CD8-positive, alpha-beta memory T cell (primary cell): Measurements from ENCODE around the gene FAM135A. TPM values are rescaled to one million over a fixed set of nuclear protein-coding genes. Genes with fewer than 3 reads are reported as not detected.
"Not testable (repeated sequence)": the region's sequence is repeated elsewhere in the genome, so short reads cannot be mapped to it uniquely, and the experiment has no call there.

Experiments
- CTCF ChIA-PET: fragments of 350-600 bp; sonication (Branson Sonifier 250); formaldehyde crosslinking; loops from one replicate; lab custom pipeline; 2021; ENCODE audit warnings: antibody characterized with exemption; lab: Charles Lee
- POLR2A ChIA-PET: fragments of 350-600 bp; sonication (Branson Sonifier 250); formaldehyde crosslinking; loops from one replicate; lab custom pipeline; 2021; ENCODE audit warnings: antibody characterized with exemption; lab: Charles Lee
- DNase-seq, 5 donors: peaks; one replicate each; pipeline versions ENCODE4 v3.0.0 to v3.0.0-alpha.2; 2020 to 2022; ENCODE audit warnings: mixed read lengths in 1 of 5
- H3K27ac ChIP-seq: one replicate; pipeline ENCODE4 v1.7.0; 2013; ENCODE audit warnings: low read depth, mild to moderate bottlenecking, low read length, moderate library complexity
- H3K27me3 ChIP-seq: 2 replicates; pipeline ENCODE4 v1.7.0; 2013; ENCODE audit warnings: low read length, mild to moderate bottlenecking; ENCODE audit not compliant: insufficient read depth, poor library complexity, severe bottlenecking
- H3K36me3 ChIP-seq: 2 replicates; pipeline ENCODE4 v1.7.0; 2013; ENCODE audit warnings: mild to moderate bottlenecking, low read length, moderate library complexity; ENCODE audit not compliant: insufficient read depth
- H3K4me1 ChIP-seq: 2 replicates; pipeline ENCODE4 v1.7.0; 2013; ENCODE audit warnings: mild to moderate bottlenecking, low read length, moderate library complexity; ENCODE audit not compliant: insufficient read depth
- H3K4me3 ChIP-seq: 2 replicates; pipeline ENCODE4 v1.7.0; 2013; ENCODE audit warnings: mild to moderate bottlenecking, low read length
- H3K9me3 ChIP-seq: 2 replicates; pipeline ENCODE4 v1.7.0; 2013; ENCODE audit warnings: mild to moderate bottlenecking, low read length
- H3K27ac Mint-ChIP-seq, 8 donors: one replicate each; pipeline ENCODE4 v1.8.0; 2020 to 2021; ENCODE audit warnings: mixed read lengths in 8 of 8, mild to moderate bottlenecking in 6 of 8, inconsistent platforms in 3 of 8, moderate library complexity in 3 of 8
- H3K27me3 Mint-ChIP-seq, 2 donors: one replicate each; pipeline ENCODE4 v1.8.0; 2020 to 2021; ENCODE audit warnings: mixed read lengths in 2 of 2, mild to moderate bottlenecking in 1 of 2, moderate library complexity in 1 of 2
- H3K36me3 Mint-ChIP-seq, 3 donors: one replicate each; pipeline ENCODE4 v1.8.0; 2020 to 2021; ENCODE audit warnings: mixed read lengths in 3 of 3, inconsistent platforms in 1 of 3, mild to moderate bottlenecking in 1 of 3
- H3K4me1 Mint-ChIP-seq, 3 donors: one replicate each; pipeline ENCODE4 v1.8.0; 2020 to 2021; ENCODE audit warnings: mixed read lengths in 3 of 3, inconsistent platforms in 1 of 3, mild to moderate bottlenecking in 1 of 3
- H3K4me3 Mint-ChIP-seq, 7 donors: one replicate each; pipeline ENCODE4 v1.8.0; 2020 to 2021; ENCODE audit warnings: mixed read lengths in 7 of 7, mild to moderate bottlenecking in 6 of 7, moderate library complexity in 4 of 7, inconsistent platforms in 2 of 7
- H3K9me3 Mint-ChIP-seq, 5 donors: one replicate each; pipeline ENCODE4 v1.8.0; 2020 to 2022; ENCODE audit warnings: mixed read lengths in 5 of 5, mild to moderate bottlenecking in 3 of 5, moderate library complexity in 2 of 5, inconsistent platforms in 1 of 5
- polyA plus RNA-seq: library from polyadenylated mRNA; unstranded; fragments of 300-500 nt; fragmentation: Illumina TruSeq; gene quantifications from one replicate; pipeline ENCODE4 v1.2.3, GENCODE V29; 2021
- total RNA-seq, 2 experiments: library from RNA; stranded (reverse); gene quantifications; one replicate each; pipeline ENCODE4 v1.2.3, GENCODE V29; 2021

The FAM135A gene
- total and polyA plus RNA-seq, 3 experiments from 2014 or later, result 3.0 to 5.8 (median 5.7) TPM

GRCh38 chr6:70531133-70531532, 117.8 kb downstream of the FAM135A start:
- no peaks in the 10 kb centered on the region for H3K4me1 Mint-ChIP-seq
- H3K36me3 Mint-ChIP-seq, result peaks cover 2 to 4% (median 4%) of the 10 kb centered on the region in 3 donors
- no peak overlapping the region for H3K27ac ChIP-seq
- H3K9me3 Mint-ChIP-seq, result no peaks in the 10 kb centered on the region
- H3K27ac Mint-ChIP-seq, result no peak overlapping the region
- no peak overlapping the region for H3K4me3 Mint-ChIP-seq
- H3K27me3 Mint-ChIP-seq, result no peaks in the 10 kb centered on the region
- H3K36me3 ChIP-seq, result no peaks in the 10 kb centered on the region
- POLR2A ChIA-PET, result no interaction called here
- no peaks in the 10 kb centered on the region for H3K9me3 ChIP-seq
- H3K4me3 ChIP-seq, result no peak overlapping the region
- H3K27me3 ChIP-seq, result no peaks in the 10 kb centered on the region
- no peaks in the 10 kb centered on the region for H3K4me1 ChIP-seq
- CTCF ChIA-PET, result interaction anchor here (0.9 kb wide), 1 partner anchor 10 kb away, joined by 4 read pairs; no protein-coding TSS in a partner anchor
- no peak for DNase-seq

GRCh38 chr6:70537266-70537665, 124.0 kb downstream of the FAM135A start:
- no peaks in the 10 kb centered on the region for H3K27me3 Mint-ChIP-seq
- peaks cover 0 to 17% (median 0%) of the 10 kb centered on the region in 3 donors for H3K36me3 Mint-ChIP-seq
- no peak overlapping the region for H3K27ac Mint-ChIP-seq
- no peak for DNase-seq
- Histone ChIP-seq H3K27me3 (no peaks in the 10 kb centered on the region), H3K36me3 (no peaks in the 10 kb centered on the region), H3K9me3 (no peaks in the 10 kb centered on the region), H3K27ac (no peak overlapping the region), H3K4me3 (no peak overlapping the region), H3K4me1 (no peaks in the 10 kb centered on the region)
- ChIA-PET CTCF (interaction anchor here (0.6 kb wide), 1 partner anchor 95 kb away, joined by 3 read pairs; no protein-coding TSS in a partner anchor), POLR2A (no interaction called here)
- no peaks in the 10 kb centered on the region for H3K9me3 Mint-ChIP-seq
- no peak overlapping the region for H3K4me3 Mint-ChIP-seq
- H3K4me1 Mint-ChIP-seq, result no peaks in the 10 kb centered on the region

- H3K27me3 ChIP-seq, result no peaks in the 10 kb centered on the region
- no peak for DNase-seq
- CTCF ChIA-PET, result interaction anchor here (1.0 kb wide), 1 partner anchor 13 kb away, joined by 3 read pairs; no protein-coding TSS in a partner anchor
- no peaks in the 10 kb centered on the region for H3K4me1 ChIP-seq
- no peak overlapping the region for H3K27ac Mint-ChIP-seq
- H3K4me3 Mint-ChIP-seq, result no peak overlapping the region
- POLR2A ChIA-PET, result no interaction called here
- H3K4me3 ChIP-seq, result no peak overlapping the region
- H3K36me3 Mint-ChIP-seq, result peaks cover 0 to 17% (median 0%) of the 10 kb centered on the region in 3 donors
- H3K9me3 Mint-ChIP-seq, result no peaks in the 10 kb centered on the region
- H3K9me3 ChIP-seq, result no peaks in the 10 kb centered on the region
- H3K27ac ChIP-seq, result no peak overlapping the region
- H3K27me3 Mint-ChIP-seq, result no peaks in the 10 kb centered on the region
- no peaks in the 10 kb centered on the region for H3K4me1 Mint-ChIP-seq
- H3K36me3 ChIP-seq, result no peaks in the 10 kb centered on the region
Measured at GRCh38 chr6:70538376-70538775, 125.1 kb downstream of the FAM135A start.

GRCh38 chr6:70547313-70547712, 134.0 kb downstream of the FAM135A start:
- DNase-seq, result no peak
- no peaks in the 10 kb centered on the region for H3K36me3 ChIP-seq
- no peak overlapping the region for H3K4me3 ChIP-seq
- no peaks in the 10 kb centered on the region for H3K27me3 ChIP-seq
- H3K4me1 ChIP-seq, result no peaks in the 10 kb centered on the region
- no peak overlapping the region for H3K27ac ChIP-seq
- ChIA-PET CTCF (interaction anchor here (2.1 kb wide), 1 partner anchor 138 kb away, joined by 7 read pairs; no protein-coding TSS in a partner anchor), POLR2A (no interaction called here)
- Mint-ChIP-seq H3K9me3 (no peaks in the 10 kb centered on the region), H3K27ac (no peak overlapping the region), H3K4me1 (no peaks in the 10 kb centered on the region), H3K4me3 (no peak overlapping the region), H3K36me3 (no peaks in the 10 kb centered on the region), H3K27me3 (peaks cover 0 to 1% of the 10 kb centered on the region in 2 donors)
- H3K9me3 ChIP-seq, result no peaks in the 10 kb centered on the region

- no peak overlapping the region for H3K27ac Mint-ChIP-seq
- H3K4me3 ChIP-seq, result no peak overlapping the region
- no peak overlapping the region for H3K27ac ChIP-seq
- DNase-seq, result no peak
- no peaks in the 10 kb centered on the region for H3K9me3 ChIP-seq
- H3K9me3 Mint-ChIP-seq, result no peaks in the 10 kb centered on the region
- H3K27me3 ChIP-seq, result no peaks in the 10 kb centered on the region
- no peaks in the 10 kb centered on the region for H3K36me3 Mint-ChIP-seq
- no peaks in the 10 kb centered on the region for H3K36me3 ChIP-seq
- CTCF ChIA-PET, result interaction anchor here (0.7 kb wide), 1 partner anchor 139 kb away, joined by 3 read pairs; no protein-coding TSS in a partner anchor
- H3K4me1 ChIP-seq, result no peaks in the 10 kb centered on the region
- H3K4me3 Mint-ChIP-seq, result no peak overlapping the region
- POLR2A ChIA-PET, result no interaction called here
- no peaks in the 10 kb centered on the region for H3K4me1 Mint-ChIP-seq
- peaks cover 0 to 1% of the 10 kb centered on the region in 2 donors for H3K27me3 Mint-ChIP-seq
Measured at GRCh38 chr6:70547905-70548304, 134.6 kb downstream of the FAM135A start.

GRCh38 chr6:70549327-70549726, 136.0 kb downstream of the FAM135A start:
- H3K36me3 Mint-ChIP-seq, result no peaks in the 10 kb centered on the region
- no peaks in the 10 kb centered on the region for H3K9me3 Mint-ChIP-seq
- H3K4me3 Mint-ChIP-seq, result no peak overlapping the region
- DNase-seq, result no peak
- CTCF ChIA-PET, result no interaction called here
- Histone ChIP-seq H3K9me3 (no peaks in the 10 kb centered on the region), H3K4me3 (no peak overlapping the region), H3K27me3 (no peaks in the 10 kb centered on the region), H3K27ac (no peak overlapping the region), H3K36me3 (no peaks in the 10 kb centered on the region), H3K4me1 (no peaks in the 10 kb centered on the region)
- peaks cover 0 to 1% of the 10 kb centered on the region in 2 donors for H3K27me3 Mint-ChIP-seq
- H3K27ac Mint-ChIP-seq, result no peak overlapping the region
- POLR2A ChIA-PET, result no interaction called here
- H3K4me1 Mint-ChIP-seq, result no peaks in the 10 kb centered on the region

GRCh38 chr6:70551566-70551965, 138.3 kb downstream of the FAM135A start:
- Mint-ChIP-seq H3K27ac (no peak overlapping the region), H3K36me3 (no peaks in the 10 kb centered on the region), H3K4me1 (no peaks in the 10 kb centered on the region), H3K4me3 (no peak overlapping the region), H3K9me3 (no peaks in the 10 kb centered on the region), H3K27me3 (peaks cover 0 to 1% of the 10 kb centered on the region in 2 donors)
- Histone ChIP-seq H3K4me1 (no peaks in the 10 kb centered on the region), H3K9me3 (no peaks in the 10 kb centered on the region), H3K27me3 (no peaks in the 10 kb centered on the region), H3K4me3 (no peak overlapping the region), H3K36me3 (no peaks in the 10 kb centered on the region), H3K27ac (no peak overlapping the region)
- CTCF ChIA-PET, result interaction anchor here (0.7 kb wide), 1 partner anchor 13 kb away, joined by 3 read pairs; no protein-coding TSS in a partner anchor
- POLR2A ChIA-PET, result no interaction called here
- DNase-seq, result no peak

- CTCF ChIA-PET, H3K27ac Mint-ChIP-seq, H3K36me3 Mint-ChIP-seq: not testable (repeated sequence)
Measured at GRCh38 chr6:70552286-70552940, 139.1 kb downstream of the FAM135A start.

More at GRCh38 chr6:70552286-70552940, 139.1 kb downstream of the FAM135A start:
- H3K9me3 Mint-ChIP-seq, DNase-seq, H3K4me3 ChIP-seq, H3K36me3 ChIP-seq, H3K4me3 Mint-ChIP-seq, POLR2A ChIA-PET, H3K27ac ChIP-seq, H3K27me3 Mint-ChIP-seq, H3K27me3 ChIP-seq, H3K9me3 ChIP-seq, H3K4me1 Mint-ChIP-seq, H3K4me1 ChIP-seq: not testable (repeated sequence)
